Fibroblast of the aortic adventitia (primary cell): ENCODE results near the gene MTHFR. TPM values are rescaled to one million over a fixed set of nuclear protein-coding genes. Genes with fewer than 3 reads are reported as not detected.

Experiments used
- DNase-seq: peaks from one replicate; pipeline ENCODE4 v3.0.0-alpha.2; 2010; ENCODE audit warnings: low read depth
- H3K4me3 ChIP-seq: 2 replicates; pipeline ENCODE4 v1.5.1; 2011; ENCODE audit warnings: low read depth, mild to moderate bottlenecking, control low read depth, low read length, moderate library complexity
- total RNA-seq: library from RNA; depleted of rRNA; stranded (reverse); fragments of >200 nt; gene quantifications from 2 replicates; pipeline ENCODE4 v1.2.3, GENCODE V29; 2012; ENCODE audit warnings: low replicate concordance
- TF ChIP-seq, protein P1 (sequence below): IDR thresholded peaks from 2 replicates; pipeline ENCODE4 v1.5.1; 2011; ENCODE audit warnings: mild to moderate bottlenecking, low read length, control low read depth, inconsistent platforms; ENCODE audit not compliant: insufficient read depth

The MTHFR gene
- total RNA-seq, 1 donor = 42.9 TPM

- TF ChIP-seq, protein P1, sequence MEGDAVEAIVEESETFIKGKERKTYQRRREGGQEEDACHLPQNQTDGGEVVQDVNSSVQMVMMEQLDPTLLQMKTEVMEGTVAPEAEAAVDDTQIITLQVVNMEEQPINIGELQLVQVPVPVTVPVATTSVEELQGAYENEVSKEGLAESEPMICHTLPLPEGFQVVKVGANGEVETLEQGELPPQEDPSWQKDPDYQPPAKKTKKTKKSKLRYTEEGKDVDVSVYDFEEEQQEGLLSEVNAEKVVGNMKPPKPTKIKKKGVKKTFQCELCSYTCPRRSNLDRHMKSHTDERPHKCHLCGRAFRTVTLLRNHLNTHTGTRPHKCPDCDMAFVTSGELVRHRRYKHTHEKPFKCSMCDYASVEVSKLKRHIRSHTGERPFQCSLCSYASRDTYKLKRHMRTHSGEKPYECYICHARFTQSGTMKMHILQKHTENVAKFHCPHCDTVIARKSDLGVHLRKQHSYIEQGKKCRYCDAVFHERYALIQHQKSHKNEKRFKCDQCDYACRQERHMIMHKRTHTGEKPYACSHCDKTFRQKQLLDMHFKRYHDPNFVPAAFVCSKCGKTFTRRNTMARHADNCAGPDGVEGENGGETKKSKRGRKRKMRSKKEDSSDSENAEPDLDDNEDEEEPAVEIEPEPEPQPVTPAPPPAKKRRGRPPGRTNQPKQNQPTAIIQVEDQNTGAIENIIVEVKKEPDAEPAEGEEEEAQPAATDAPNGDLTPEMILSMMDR = no peak
- no peak for DNase-seq
- no peak overlapping the region for H3K4me3 ChIP-seq
Observed at GRCh38 chr1:11761285-11761684, 44.5 kb downstream of the MTHFR start.

DNA sequence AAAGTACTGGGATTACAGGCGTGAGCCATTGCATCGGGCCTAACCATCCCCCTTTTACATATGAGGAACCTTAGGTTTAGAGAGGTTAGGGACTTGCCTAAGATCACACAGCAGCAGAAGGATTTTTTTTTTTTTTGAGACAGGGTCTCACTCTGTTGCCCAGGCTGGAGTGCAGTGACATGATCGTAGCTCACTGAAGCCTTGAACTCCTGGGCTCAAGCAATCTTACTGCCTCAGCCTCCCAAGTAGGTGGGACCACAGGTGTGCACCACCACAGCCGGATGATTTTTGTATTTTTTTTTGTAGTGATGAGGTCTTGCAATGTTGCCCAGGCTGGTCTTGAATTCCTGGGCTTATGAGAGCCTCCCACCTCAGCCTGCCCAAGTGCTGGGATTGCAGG lies 46.0 kb downstream of the MTHFR start:
- H3K4me3 ChIP-seq = no peak overlapping the region
- TF ChIP-seq, protein P1 = no peak
- no peak for DNase-seq

DNA sequence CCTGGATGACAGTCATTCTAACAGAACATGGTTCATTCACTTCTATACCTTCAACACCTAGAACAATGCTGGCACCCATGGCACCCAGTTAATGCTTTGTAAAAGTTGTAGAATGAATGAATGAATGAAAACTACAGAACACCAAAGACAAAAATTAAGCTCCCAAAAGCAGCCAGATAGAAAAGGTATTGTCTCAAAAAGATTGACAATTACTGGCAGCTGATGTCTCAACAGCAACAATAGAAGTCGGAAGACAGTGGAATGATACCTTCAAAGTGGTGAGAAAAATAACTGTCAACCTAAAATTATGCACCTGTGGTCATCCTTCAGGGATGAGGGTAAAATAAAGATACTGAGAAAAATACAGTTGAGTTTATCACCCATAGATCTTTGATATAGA lies 48.7 kb downstream of the MTHFR start:
- no peak for DNase-seq
- no peak overlapping the region for H3K4me3 ChIP-seq
- TF ChIP-seq, protein P1 = no peak

DNA sequence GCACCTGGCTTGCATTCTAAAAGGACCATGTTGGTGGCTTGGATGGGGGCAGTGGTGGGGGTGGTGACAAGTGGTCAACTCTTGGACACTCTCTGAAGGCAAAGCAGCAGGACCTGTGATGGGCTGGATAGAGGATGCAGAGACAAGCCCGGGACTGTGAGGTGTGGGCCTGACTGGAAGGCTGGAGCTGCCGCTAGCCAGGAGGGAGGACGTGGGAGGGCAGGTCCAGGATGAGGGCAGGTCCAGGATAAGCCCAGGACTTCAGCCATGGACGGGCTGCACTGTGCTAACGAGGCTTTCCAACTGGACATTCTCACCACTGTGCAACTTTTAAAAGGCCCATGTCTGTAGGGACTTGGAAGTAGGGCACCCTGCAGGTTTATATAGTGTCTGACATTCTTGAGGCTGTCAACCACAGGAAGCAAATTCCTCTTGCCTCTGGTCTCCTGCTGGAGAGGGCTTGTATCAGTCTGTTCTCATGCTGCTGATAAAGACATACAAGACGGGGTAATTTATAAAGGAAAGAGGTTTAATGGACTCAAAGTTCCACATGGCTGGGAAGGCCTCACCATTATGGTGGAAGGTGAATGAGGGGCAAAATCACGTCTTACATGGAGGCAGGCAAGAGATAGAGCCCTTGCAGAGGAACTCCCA lies 52.1 kb downstream of the MTHFR start:
- TF ChIP-seq, protein P1 = no peak
- no peak overlapping the region for H3K4me3 ChIP-seq
- DNase-seq = peak; percentile 12

DNA sequence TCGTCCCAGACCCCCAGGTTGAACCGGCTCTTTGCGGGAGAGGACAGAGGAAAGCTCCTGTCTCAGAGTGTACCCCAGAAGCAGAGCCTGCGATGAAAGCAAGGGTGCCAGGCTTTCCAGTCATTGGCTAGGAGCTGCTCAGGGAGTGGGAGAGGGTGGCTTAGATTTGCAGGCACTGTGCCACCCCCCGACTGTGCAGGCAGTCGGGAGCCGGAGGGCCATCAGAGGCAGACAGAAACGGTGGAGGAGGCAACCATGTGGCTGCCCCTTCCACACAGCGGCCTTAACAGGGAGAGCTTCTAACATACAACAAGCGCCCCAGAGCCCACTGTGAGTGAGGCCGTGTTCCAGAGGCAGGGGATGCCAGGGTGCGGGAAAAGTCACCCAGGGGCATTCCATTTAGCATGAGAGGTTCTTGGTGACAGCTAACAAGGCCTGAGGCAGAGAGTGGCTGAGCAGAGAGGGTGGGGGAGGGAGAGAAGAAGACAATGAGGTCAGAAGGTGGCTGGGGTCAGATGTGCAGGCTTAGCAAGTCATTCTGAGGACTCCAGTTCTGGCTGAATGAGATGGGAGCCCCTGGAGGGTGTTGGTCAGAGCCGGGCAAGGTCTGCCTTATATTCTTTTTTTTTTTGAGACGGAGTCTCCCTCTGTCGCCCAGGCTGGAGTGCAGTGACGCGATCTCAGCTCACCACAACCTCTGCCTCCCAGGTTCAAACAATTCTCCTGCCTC lies 53.2 kb downstream of the MTHFR start:
- TF ChIP-seq, protein P1 = no peak
- no peak for DNase-seq
- H3K4me3 ChIP-seq = no peak overlapping the region

- TF ChIP-seq, protein P1 = no peak
Observed at GRCh38 chr1:11751087-11751486, 54.7 kb downstream of the MTHFR start.

More at GRCh38 chr1:11751087-11751486, 54.7 kb downstream of the MTHFR start:
- no peak overlapping the region for H3K4me3 ChIP-seq
- DNase-seq = no peak
